Sigmoid colon (tissue), 7 donors: Measurements from ENCODE around the gene SSB. TPM values are rescaled to one million over a fixed set of nuclear protein-coding genes. Genes with fewer than 3 reads are reported as not detected.

Experiments
- DNase-seq: peaks from one replicate; pipeline ENCODE4 v3.0.0-alpha.2; 2019
- H3K27ac ChIP-seq, 4 donors: fragments of 200-600 bp; sonication (generic); one replicate each; pipeline ENCODE4 v1.5.1; 2016 to 2019; ENCODE audit warnings: mild to moderate bottlenecking in 1 of 4
- H3K27me3 ChIP-seq, 3 donors: fragments of 200-600 bp; sonication (generic); one replicate each; pipeline ENCODE4 v1.5.1; 2019; ENCODE audit warnings: mild to moderate bottlenecking in 1 of 3
- H3K36me3 ChIP-seq, 4 donors: fragments of 200-600 bp; sonication (generic); one replicate each; pipeline ENCODE4 v1.5.1; 2016 to 2019
- H3K4me1 ChIP-seq, 4 donors: fragments of 200-600 bp; sonication (generic); one replicate each; pipeline ENCODE4 v1.5.1; 2017 to 2019
- H3K4me3 ChIP-seq, 4 donors: fragments of 200-600 bp; sonication (generic); one replicate each; pipeline ENCODE4 v1.5.1; 2017 to 2019; ENCODE audit warnings: mild to moderate bottlenecking in 2 of 4, moderate library complexity in 1 of 4
- H3K9me3 ChIP-seq, 4 donors: fragments of 200-600 bp in 3 of 4; sonication (generic) in 3 of 4; one replicate each; pipeline versions ENCODE4 v1.5.1 to v1.6.1; 2013 to 2019
- CTCF ChIP-seq, 4 experiments: fragments of 450-650 bp in 3 of 4; fragments of 200-600 bp in 1 of 4; IDR thresholded peaks; one replicate each; pipeline ENCODE4 v1.5.1; 2016 to 2019; ENCODE audit warnings: antibody characterized with exemption in 4 of 4, mild to moderate bottlenecking in 3 of 4, moderate library complexity in 2 of 4
- EP300 ChIP-seq, 4 donors: sonication (generic); formaldehyde crosslinking; IDR thresholded peaks; one replicate each; pipeline ENCODE4 v1.6.1; 2017; ENCODE audit warnings: antibody characterized with exemption in 4 of 4
- POLR2A ChIP-seq, 2 donors: fragments of 450-650 bp; IDR thresholded peaks; one replicate each; pipeline ENCODE4 v1.6.1; 2016; ENCODE audit warnings: antibody characterized with exemption in 2 of 2, mild to moderate bottlenecking in 2 of 2, moderate library complexity in 2 of 2
- POLR2AphosphoS5 ChIP-seq, 4 donors: sonication (generic); formaldehyde crosslinking; IDR thresholded peaks; one replicate each; pipeline ENCODE4 v1.6.1; 2017; ENCODE audit warnings: antibody characterized with exemption in 4 of 4
- WGBS, 2 donors: extraction: QIAGEN DNeasy Blood & Tissue Kit; methylation state at CpG; one replicate each; pipeline ENCODE4 v1.1.7; 2013; 5-methylcytosine and 5-hydroxymethylcytosine counted together
- intact Hi-C: fragments of 100-400 bp; cut with DNase I; formaldehyde crosslinking; loops from one replicate; pipeline ENCODE4 v1.15.1; 2023
- polyA plus RNA-seq, 3 donors: library from polyadenylated mRNA; stranded (reverse); fragments of 200-250 nt; gene quantifications; one replicate each; pipeline ENCODE4 v1.2.3, GENCODE V29; 2013
- total RNA-seq, 4 donors: library from RNA; depleted of rRNA; stranded (reverse); fragments of >200 nt; gene quantifications; one replicate each; pipeline ENCODE4 v1.1.0, GENCODE V29; 2016
- donor health status: healthy with polysubstance abuse.
- donor health status: Bipolar disorder and iron deficiency.
- donor health status: healthy.

The SSB gene
- total and polyA plus RNA-seq, 7 donors = 55.0 to 126 (median 71.7) TPM

- WGBS, 2 donors = 92 to 98% methylated on average over 1 of the region's 1 CpG
- no peak for DNase-seq
- TF ChIP-seq CTCF (IDR thresholded peaks at IDR 0.05) (no peak), POLR2AphosphoS5 (IDR thresholded peaks at IDR 0.05) (no peak), POLR2A (IDR thresholded peaks at IDR 0.05) (no peak), EP300 (IDR thresholded peaks at IDR 0.05) (no peak)
- H3K4me1 ChIP-seq = no peaks in the 10 kb centered on the region
- H3K4me3 ChIP-seq = no peak overlapping the region
- H3K9me3 ChIP-seq = no peaks in the 10 kb centered on the region
- no peak overlapping the region for H3K27ac ChIP-seq
- intact Hi-C loops = no loop called here
- no peaks in the 10 kb centered on the region for H3K36me3 ChIP-seq
- no peaks in the 10 kb centered on the region for H3K27me3 ChIP-seq
Measured at GRCh38 chr2:169782513-169782912, 16.2 kb upstream of the SSB start.

- DNase-seq = no peak
- H3K27ac ChIP-seq = no peak overlapping the region
- 88% methylated on average over 5 of the region's 5 CpGs for WGBS, 2 donors
- H3K4me1 ChIP-seq = peaks cover 0 to 7% (median 5%) of the 10 kb centered on the region in 4 donors
- TF ChIP-seq CTCF (IDR thresholded peaks at IDR 0.05) (no peak), POLR2AphosphoS5 (IDR thresholded peaks at IDR 0.05) (peak in 1 of 4 donors; percentile 13)
- intact Hi-C loops = no loop called here
- no peaks in the 10 kb centered on the region for H3K9me3 ChIP-seq
- no peaks in the 10 kb centered on the region for H3K27me3 ChIP-seq
- H3K36me3 ChIP-seq = no peaks in the 10 kb centered on the region
- no peak overlapping the region for H3K4me3 ChIP-seq
Measured at GRCh38 chr2:169790581-169790980, 8.1 kb upstream of the SSB start.

GRCh38 chr2:169795181-169795580 lies 3.5 kb upstream of the SSB start:
- Histone ChIP-seq H3K4me3 (no peak overlapping the region), H3K9me3 (no peaks in the 10 kb centered on the region), H3K4me1 (peaks cover 0 to 9% (median 6%) of the 10 kb centered on the region in 4 donors), H3K27me3 (no peaks in the 10 kb centered on the region), H3K27ac (no peak overlapping the region), H3K36me3 (no peaks in the 10 kb centered on the region)
- 94 to 96% methylated on average over 2 of the region's 2 CpGs for WGBS, 2 donors
- intact Hi-C loops = no loop called here
- TF ChIP-seq CTCF (IDR thresholded peaks at IDR 0.05) (no peak), EP300 (IDR thresholded peaks at IDR 0.05) (no peak), POLR2A (IDR thresholded peaks at IDR 0.05) (no peak), POLR2AphosphoS5 (IDR thresholded peaks at IDR 0.05) (no peak)
- DNase-seq = no peak

GRCh38 chr2:169796441-169796840 lies 2.2 kb upstream of the SSB start:
- Histone ChIP-seq H3K9me3 (no peaks in the 10 kb centered on the region), H3K27ac (no peak overlapping the region), H3K36me3 (peaks cover 0 to 6% (median under 1%) of the 10 kb centered on the region in 4 donors), H3K4me1 (peaks cover 0 to 16% (median 7%) of the 10 kb centered on the region in 4 donors), H3K4me3 (no peak overlapping the region), H3K27me3 (no peaks in the 10 kb centered on the region)
- WGBS, 2 donors = 58 to 87% methylated on average over 6 of the region's 6 CpGs
- intact Hi-C loops = no loop called here
- no peak for DNase-seq
- TF ChIP-seq EP300 (IDR thresholded peaks at IDR 0.05) = no peak
- no peak for TF ChIP-seq POLR2A (IDR thresholded peaks at IDR 0.05)
- no peak for TF ChIP-seq POLR2AphosphoS5 (IDR thresholded peaks at IDR 0.05)
- no peak for TF ChIP-seq CTCF (IDR thresholded peaks at IDR 0.05)

GRCh38 chr2:169797601-169798000 lies 1.1 kb upstream of the SSB start:
- intact Hi-C loops = no loop called here
- no peak overlapping the region for H3K27ac ChIP-seq
- no peaks in the 10 kb centered on the region for H3K9me3 ChIP-seq
- peaks cover 0 to 20% (median 11%) of the 10 kb centered on the region in 4 donors for H3K4me1 ChIP-seq
- no peaks in the 10 kb centered on the region for H3K27me3 ChIP-seq
- DNase-seq = no peak
- WGBS, 2 donors = 91 to 97% methylated on average over 5 of the region's 5 CpGs
- H3K4me3 ChIP-seq = no peak overlapping the region
- peaks cover 0 to 13% (median 3%) of the 10 kb centered on the region in 4 donors for H3K36me3 ChIP-seq
- TF ChIP-seq POLR2AphosphoS5 (IDR thresholded peaks at IDR 0.05) (no peak), CTCF (IDR thresholded peaks at IDR 0.05) (no peak), EP300 (IDR thresholded peaks at IDR 0.05) (no peak), POLR2A (IDR thresholded peaks at IDR 0.05) (no peak)
